Stomach (tissue), 4 donors: Measurements from ENCODE around the gene LAMB1.

Source experiments
- CTCF ChIP-seq, 7 experiments: fragments of 450-650 bp in 4 of 7; fragments of 200-600 bp in 3 of 7; sonication (generic) in 3 of 7; IDR thresholded peaks; one replicate each; pipeline ENCODE4 v1.5.1; 2016 to 2019; ENCODE audit warnings: antibody characterized with exemption in 7 of 7, control low read depth in 2 of 7, mild to moderate bottlenecking in 1 of 7
- POLR2AphosphoS5 ChIP-seq, 3 donors: sonication (generic); formaldehyde crosslinking; IDR thresholded peaks; one replicate each; pipeline ENCODE4 v1.6.1; 2016; ENCODE audit warnings: antibody characterized with exemption in 3 of 3

DNA sequence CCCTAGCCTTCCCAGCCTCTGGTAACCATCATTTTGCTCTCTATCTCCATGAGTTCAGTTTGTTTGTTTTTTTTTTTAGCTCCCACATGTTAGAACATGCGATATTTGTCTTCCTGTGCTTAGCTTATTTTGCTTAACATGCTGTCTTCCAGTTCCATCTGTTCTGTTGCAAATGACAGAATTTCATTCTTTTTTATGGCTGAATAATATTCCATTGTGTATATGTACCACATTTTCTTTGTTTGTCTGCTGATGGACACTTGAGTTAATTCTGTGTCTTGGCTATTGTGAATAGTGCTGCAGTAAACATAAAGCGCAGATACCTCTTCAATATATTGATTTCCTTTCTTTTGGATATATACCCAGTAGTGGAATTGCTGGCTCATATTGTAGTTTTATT, 91.0 kb downstream of the LAMB1 start:
- TF ChIP-seq CTCF (IDR thresholded peaks at IDR 0.05) (no peak), POLR2AphosphoS5 (IDR thresholded peaks at IDR 0.05) (no peak)
